Endothelial cell of umbilical vein (primary cell): ENCODE results near the gene LFNG. TPM values are rescaled to one million over a fixed set of nuclear protein-coding genes. Genes with fewer than 3 reads are reported as not detected.

Experiments used
- BruUV-seq: library from RNA; stranded (reverse); fragments of 400-500 nt; replicated peaks from 2 replicates; lab custom pipeline; 2021; lab: Mats Ljungman, UMichigan
- CTCF ChIA-PET: fragments of 300-600, 350-600 bp; sonication (Branson Sonifier 250); formaldehyde crosslinking; loops from one replicate; lab custom pipeline; 2021; ENCODE audit warnings: antibody characterized with exemption, inconsistent platforms; lab: Charles Lee
- POLR2A ChIA-PET: fragments of 300-600, 350-600 bp; sonication (Branson Sonifier 250); formaldehyde crosslinking; loops from one replicate; lab custom pipeline; 2021; ENCODE audit warnings: antibody characterized with exemption, inconsistent platforms; lab: Charles Lee
- DNase-seq: peaks from one replicate; pipeline ENCODE4 v3.0.0-alpha.2; 2011; ENCODE audit warnings: low read depth, low spot score
- FAIRE-seq: peaks from 2 replicates; lab custom pipeline; 2011; peaks lifted over from hg19 to GRCh38; lab: Jason Lieb, UNC
- H2AFZ ChIP-seq: 2 replicates; pipeline ENCODE4 v1.6.0; 2012; ENCODE audit warnings: low read depth, low read length, control low read depth, inconsistent platforms
- H3K27ac ChIP-seq: 2 replicates; pipeline ENCODE4 v1.5.1; 2011; ENCODE audit warnings: low read depth, mild to moderate bottlenecking, control low read depth, low read length, moderate library complexity; ENCODE audit not compliant: insufficient read depth
- H3K27me3 ChIP-seq, 2 experiments: 2 replicates each; pipeline versions ENCODE4 v1.6.0 to v1.6.1; 2011; ENCODE audit warnings: low read length in 2 of 2, mixed read lengths in 1 of 2; ENCODE audit not compliant: control insufficient read depth in 2 of 2, insufficient read depth in 2 of 2
- H3K36me3 ChIP-seq, 2 experiments: 2 replicates in 1 of 2; 3 replicates in 1 of 2; pipeline ENCODE4 v1.5.1; 2011; ENCODE audit warnings: low read length in 2 of 2, mild to moderate bottlenecking in 1 of 2, moderate library complexity in 1 of 2; ENCODE audit not compliant: control insufficient read depth in 2 of 2, insufficient read depth in 2 of 2; ENCODE audit errors: extremely low read depth in 1 of 2
- H3K4me1 ChIP-seq: 3 replicates; pipeline ENCODE4 v1.5.1; 2011; ENCODE audit warnings: mild to moderate bottlenecking, low read length; ENCODE audit not compliant: control insufficient read depth, insufficient read depth; ENCODE audit errors: extremely low read depth
- H3K4me2 ChIP-seq: 2 replicates; pipeline ENCODE4 v1.6.1; 2011; ENCODE audit warnings: low read length, control low read depth, mixed read lengths; ENCODE audit not compliant: insufficient read depth
- H3K4me3 ChIP-seq, 3 experiments: fragments of 200-600 bp in 1 of 3; sonication (generic), shearing (Covaris generic) in 1 of 3; replicated peaks in 1 of 3; 2 replicates each; pipeline ENCODE4 v1.5.1; 2011 to 2016; ENCODE audit warnings: control low read depth in 3 of 3, low read length in 3 of 3, mild to moderate bottlenecking in 2 of 3, inconsistent platforms in 1 of 3, low read depth in 1 of 3, moderate library complexity in 1 of 3; ENCODE audit not compliant: insufficient read depth in 1 of 3
- H3K79me2 ChIP-seq: 2 replicates; pipeline ENCODE4 v1.6.0; 2012; ENCODE audit warnings: low read length, inconsistent platforms; ENCODE audit not compliant: control insufficient read depth, insufficient read depth
- H3K9ac ChIP-seq: replicated peaks from 2 replicates; pipeline ENCODE3; 2011; ENCODE audit warnings: low read length, control low read depth; ENCODE audit not compliant: insufficient read depth; ENCODE audit errors: extremely low read depth
- H3K9me1 ChIP-seq: replicated peaks from 3 replicates; pipeline ENCODE4 v1.6.0; 2011; ENCODE audit warnings: mild to moderate bottlenecking, low read length; ENCODE audit not compliant: control insufficient read depth, insufficient read depth; ENCODE audit errors: extremely low read depth
- H3K9me3 ChIP-seq: replicated peaks from 2 replicates; pipeline ENCODE4 v1.5.1; 2012; ENCODE audit warnings: low read length, inconsistent platforms; ENCODE audit not compliant: control insufficient read depth, insufficient read depth
- H4K20me1 ChIP-seq: replicated peaks from 2 replicates; pipeline ENCODE3; 2011; ENCODE audit warnings: mild to moderate bottlenecking, low read length; ENCODE audit not compliant: control insufficient read depth, insufficient read depth; ENCODE audit errors: extremely low read depth
- CTCF ChIP-seq, 2 donors: IDR thresholded peaks; 1 replicate in 1 of 2; 2 replicates in 1 of 2; pipeline ENCODE4 v1.5.1; 2011; ENCODE audit warnings: low read length in 2 of 2, mild to moderate bottlenecking in 2 of 2, moderate library complexity in 2 of 2, control low read depth in 1 of 2, inconsistent platforms in 1 of 2, low read depth in 1 of 2; ENCODE audit not compliant: insufficient read depth in 1 of 2; ENCODE audit errors: extremely low read depth in 1 of 2
- EZH2 ChIP-seq: IDR thresholded peaks from 2 replicates; pipeline ENCODE4 v1.6.1; 2012; ENCODE audit warnings: borderline replicate concordance, low read depth, mild to moderate bottlenecking, moderate library complexity, low read length, inconsistent platforms; ENCODE audit not compliant: severe bottlenecking
- FOS ChIP-seq: IDR thresholded peaks from 2 replicates; pipeline ENCODE4 v1.6.1; 2011; ENCODE audit warnings: mild to moderate bottlenecking, low read length, moderate library complexity, borderline replicate concordance; ENCODE audit not compliant: insufficient read depth
- GATA2 ChIP-seq: IDR thresholded peaks from 2 replicates; pipeline ENCODE4 v1.7.0; 2011; ENCODE audit warnings: low read depth, mild to moderate bottlenecking, moderate library complexity, mixed read lengths, low read length; ENCODE audit not compliant: insufficient read length, insufficient read depth
- JUN ChIP-seq: IDR thresholded peaks from 2 replicates; pipeline ENCODE4 v1.6.1; 2011; ENCODE audit warnings: borderline replicate concordance, low read depth; ENCODE audit not compliant: insufficient read length, insufficient read depth
- MAX ChIP-seq: IDR thresholded peaks from 2 replicates; pipeline ENCODE4 v1.6.1; 2011; ENCODE audit not compliant: insufficient read depth, insufficient read length
- MYC ChIP-seq: IDR thresholded peaks from one replicate; pipeline ENCODE4 v1.6.1; 2011; ENCODE audit warnings: mild to moderate bottlenecking, low read depth, low read length
- POLR2A ChIP-seq: IDR thresholded peaks from 2 replicates; pipeline ENCODE4 v1.6.1; 2012; ENCODE audit warnings: low read depth, mild to moderate bottlenecking, control low read depth, low read length
- POLR2AphosphoS5 ChIP-seq: IDR thresholded peaks from 2 replicates; pipeline ENCODE4 v1.6.1; 2012; ENCODE audit warnings: low read depth, mild to moderate bottlenecking, control low read depth, low read length, moderate library complexity; ENCODE audit not compliant: insufficient read depth
- dilution Hi-C: fragments of 300-500 bp; cut with MboI; formaldehyde crosslinking; loops from one replicate; pipeline ENCODE4 v1.15.0; 2019; ENCODE audit warnings: low sequenced_read_pairs; ENCODE audit not compliant: extremely low pct_ligation_motif_present
- intact Hi-C: fragments of 100-400 bp; cut with micrococcal nuclease; formaldehyde crosslinking; loops from one replicate; pipeline ENCODE4 v1.10.0; 2022
- polyA plus RNA-seq, 4 experiments: library from polyadenylated mRNA; depleted of rRNA in 3 of 4; stranded (reverse) in 3 of 4; unstranded in 1 of 4; fragments of >200 nt; gene quantifications; 2 replicates each; pipeline versions ENCODE4 v1.2.1 to v1.2.3, GENCODE V29; 2011 to 2012; ENCODE audit warnings: missing spikeins in 1 of 4
- total RNA-seq: library from RNA; stranded (reverse); gene quantifications from 2 replicates; pipeline ENCODE4 v1.2.3, GENCODE V29; 2021

LFNG gene
- total and polyA plus RNA-seq, 2 donors (not counting 3 experiments of a cell fraction or from before 2014, with no cell fraction given): 12.6 to 13.1 TPM

- Histone ChIP-seq H3K4me2 (no peak overlapping the region), H3K4me3 (no peak overlapping the region), H3K27me3 (no peaks in the 10 kb centered on the region), H3K9ac (no peak overlapping the region), H4K20me1 (no peaks in the 10 kb centered on the region), H3K9me3 (no peaks in the 10 kb centered on the region), H3K4me1 (peaks cover 12% of the 10 kb centered on the region), H3K9me1 (no peaks in the 10 kb centered on the region), H3K79me2 (no peaks in the 10 kb centered on the region), H3K27ac (no peak overlapping the region), H3K36me3 (no peaks in the 10 kb centered on the region), H2AFZ (no peak overlapping the region)
- POLR2A ChIA-PET: interaction anchor here (0.6 kb wide), 1 partner anchor 439 kb away, joined by 3 read pairs; no protein-coding TSS in a partner anchor
- DNase-seq (no peak), FAIRE-seq (no peak)
- no peak for TF ChIP-seq JUN
- TF ChIP-seq EZH2: no peak
- TF ChIP-seq FOS: no peak
- TF ChIP-seq MYC: no peak
- TF ChIP-seq GATA2: no peak
- no peak for TF ChIP-seq POLR2AphosphoS5
- TF ChIP-seq CTCF (IDR thresholded peaks at IDR 0.05; ENCODE audit: extremely low read depth in 1 of 2, insufficient read depth in 1 of 2, low read depth in 1 of 2, low read length in 2 of 2): no peak
- TF ChIP-seq MAX: no peak
- TF ChIP-seq POLR2A: no peak
- CTCF ChIA-PET: interaction anchor here (0.6 to 2.2 kb wide), 3 partner anchors 55 to 144 kb away, joined by 3 to 8 read pairs (median 4); no protein-coding TSS in a partner anchor
- intact Hi-C loops (no loop called here), dilution Hi-C loops (no loop called here)
- BruUV-seq: no TSS peak
These were observed 46.8 kb downstream of the LFNG start for GRCh38 chr7:2566348-2566889.
